A549 treated with GW870086 at 1 μM for 4 hours (cell line): ENCODE data around the gene DPM2. TPM values are rescaled to one million over a fixed set of nuclear protein-coding genes. Genes with fewer than 3 reads are reported as not detected.

Experiments used
- total RNA-seq: library from RNA; stranded (reverse); fragments of 200-300 nt; extraction: Qiagen RNA extraction; gene quantifications from 5 replicates; pipeline ENCODE4 v1.2.3, GENCODE V29; 2022; ENCODE audit warnings: low read depth

The DPM2 gene
- total RNA-seq: 36.4 to 43.7 TPM (median 41.9 TPM) in 5 replicates

GRCh38 chr9:127937388-127938297 lies at the start of gene DPM2:
TSS of gene DPM2 (minus strand) at chr9:127937854. CDS start at chr9:127937820, 34 bp downstream.

GRCh38 chr9:127980706-127981558 lies 43.3 kb upstream of the DPM2 start, which contains the start of gene EEIG1:
TSS of gene EEIG1 (minus strand) at chr9:127980989. CDS start at chr9:127980137, 852 bp downstream.

GRCh38 chr9:127930231-127931091 lies 7.2 kb downstream of the DPM2 start, which contains the start of gene PIP5KL1:
TSS of gene PIP5KL1 (minus strand) at chr9:127930777. CDS start at chr9:127930752, 25 bp downstream.

GRCh38 chr9:127916720-127917581 lies 20.7 kb downstream of the DPM2 start, which contains the start of gene ST6GALNAC4:
TSS of gene ST6GALNAC4 (minus strand) at chr9:127917041. CDS start at chr9:127916419, 622 bp downstream.

GRCh38 chr9:127899128-127899943 lies 38.3 kb downstream of the DPM2 start, which contains the start of gene ST6GALNAC6:
TSS of gene ST6GALNAC6 (minus strand) at chr9:127899603. CDS start at chr9:127897981, 1,622 bp downstream.

Other genes with a start within 250 kb of the DPM2 start
- gene CFAP157, start 230.9 kb downstream of the DPM2 start, total RNA-seq: not detected in 5 replicates
- 14.7 to 19.9 TPM (median 18.1 TPM) in 5 replicates for gene PTRH1, start 222.2 kb downstream of the DPM2 start, total RNA-seq
- gene TTC16, start 221.8 kb downstream of the DPM2 start, total RNA-seq: 0.08 TPM in 1 of 5 replicates, not detected in the others
- 11.0 to 15.1 TPM (median 14.4 TPM) in 5 replicates for gene TOR2A, start 202.6 kb downstream of the DPM2 start, total RNA-seq
- 0.06 to 0.07 TPM in 2 of 5 replicates, not detected in the others for gene SH2D3C, start 159.2 kb downstream of the DPM2 start, total RNA-seq
- gene CDK9, start 151.8 kb downstream of the DPM2 start, total RNA-seq: 43.2 to 45.6 TPM (median 44.8 TPM) in 5 replicates
- 44.8 to 50.7 TPM (median 47.6 TPM) in 5 replicates for gene FPGS, start 135.0 kb downstream of the DPM2 start, total RNA-seq
- 0.12 to 0.29 TPM (median 0.16 TPM) in 5 replicates for gene ENG, start 83.2 kb downstream of the DPM2 start, total RNA-seq
- 43.0 to 83.4 TPM (median 76.2 TPM) in 5 replicates for gene AK1, start 60.2 kb downstream of the DPM2 start, total RNA-seq
- gene ST6GALNAC6, start 38.3 kb downstream of the DPM2 start, total RNA-seq: 17.8 to 24.7 TPM (median 20.3 TPM) in 5 replicates
- gene ST6GALNAC4, start 20.8 kb downstream of the DPM2 start, total RNA-seq: 13.8 to 20.6 TPM (median 18.1 TPM) in 5 replicates
- 1.3 to 3.3 TPM (median 1.8 TPM) in 5 replicates for gene PIP5KL1, start 7.1 kb downstream of the DPM2 start, total RNA-seq
- 45.8 to 67.1 TPM (median 58.6 TPM) in 5 replicates for gene EEIG1, start 43.1 kb upstream of the DPM2 start, total RNA-seq
- 4.5 to 6.9 TPM (median 6.4 TPM) in 5 replicates for gene NAIF1, start 129.5 kb upstream of the DPM2 start, total RNA-seq
- 7.2 to 8.7 TPM (median 8.0 TPM) in 5 replicates for gene SLC25A25, start 130.4 kb upstream of the DPM2 start, total RNA-seq
- 67.6 to 98.4 TPM (median 91.8 TPM) in 5 replicates for gene PTGES2, start 189.9 kb upstream of the DPM2 start, total RNA-seq
- gene LCN2, start 211.6 kb upstream of the DPM2 start, total RNA-seq: 2.4 to 6.8 TPM (median 3.2 TPM) in 5 replicates
- gene BBLN, start 222.4 kb upstream of the DPM2 start, total RNA-seq: 48.4 to 68.9 TPM (median 61.7 TPM) in 5 replicates